Femur (tissue), 1 donor: ENCODE results near the gene SAP30BP.

Source experiments
- DNase-seq: peaks from one replicate; pipeline ENCODE4 v3.0.0-alpha.2; 2017

Gene SAP30BP

DNA sequence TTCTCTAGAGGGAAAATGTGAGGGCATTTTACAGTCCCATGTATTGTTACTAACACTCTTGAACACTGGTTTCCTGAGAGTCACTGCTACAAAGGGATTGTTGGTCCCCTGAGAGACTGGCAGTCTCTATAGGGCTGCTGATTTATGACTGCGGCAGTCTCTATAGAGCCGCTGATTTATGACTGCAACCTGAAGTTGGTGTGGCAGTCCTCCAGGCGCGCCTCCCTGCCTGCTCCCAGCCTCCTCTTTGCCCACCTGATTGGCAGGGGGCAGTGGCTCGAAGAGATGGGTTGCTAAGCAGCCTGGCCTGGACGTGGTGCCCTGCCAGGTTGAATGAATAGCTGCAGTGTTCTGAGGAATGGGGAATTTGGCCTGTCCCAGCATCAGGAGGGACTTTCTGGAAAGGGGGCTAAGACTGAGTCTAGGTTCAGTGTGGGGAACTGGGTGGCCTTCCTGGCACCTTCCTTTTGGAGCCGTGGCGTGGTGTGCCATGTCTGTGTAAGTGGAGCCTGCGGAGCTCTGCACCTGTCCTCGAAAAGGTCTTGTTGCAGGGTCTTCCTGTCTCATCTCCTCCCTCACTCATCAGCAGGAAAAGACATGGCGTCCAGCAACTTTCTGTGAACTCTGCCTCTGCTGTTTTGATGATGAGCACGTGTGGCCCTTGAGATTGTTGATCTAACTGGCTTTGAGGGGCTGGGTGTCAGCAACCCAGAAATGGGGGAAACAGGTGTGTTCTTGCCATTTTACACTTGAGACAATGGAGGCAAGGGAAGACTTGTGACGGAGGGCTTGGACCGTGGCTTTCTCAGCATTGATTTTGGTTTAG is 24.9 kb downstream of the SAP30BP start:
- peak; percentile 71 for DNase-seq

DNA sequence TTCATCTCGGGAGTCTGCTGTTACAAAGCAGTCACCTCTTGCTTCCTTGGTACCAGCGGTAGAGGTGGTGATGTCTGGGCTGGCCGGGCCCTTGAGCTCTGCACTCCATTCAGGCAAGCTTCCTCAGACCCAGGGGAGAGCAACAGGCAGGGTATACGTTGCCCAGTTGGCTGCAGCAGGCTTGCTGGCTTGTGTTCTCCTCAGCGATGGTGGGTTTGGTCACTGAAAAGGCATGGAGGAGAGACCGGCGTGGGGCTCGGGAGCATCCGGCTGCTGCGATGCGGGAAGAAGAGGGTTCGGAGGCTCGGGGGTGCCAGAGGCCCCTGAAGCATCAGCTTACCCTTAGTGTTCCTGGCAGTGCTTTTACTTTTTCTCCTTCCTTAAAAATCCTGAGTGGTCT is 25.8 kb downstream of the SAP30BP start:
- DNase-seq, result no peak

GRCh38 chr17:75693500-75694481 is 26.7 kb downstream of the SAP30BP start:
- peak; percentile 80 for DNase-seq

GRCh38 chr17:75694536-75694935 is 27.4 kb downstream of the SAP30BP start:
- no peak for DNase-seq

- DNase-seq, result no peak
Measured at GRCh38 chr17:75695141-75695829, 28.1 kb downstream of the SAP30BP start.

- DNase-seq, result peak; percentile 79
Measured at GRCh38 chr17:75695830-75696271, 28.7 kb downstream of the SAP30BP start.

GRCh38 chr17:75697651-75698291 is 30.6 kb downstream of the SAP30BP start:
- DNase-seq, result no peak

- DNase-seq, result no peak
Measured at GRCh38 chr17:75698659-75699058, 31.5 kb downstream of the SAP30BP start.

DNA sequence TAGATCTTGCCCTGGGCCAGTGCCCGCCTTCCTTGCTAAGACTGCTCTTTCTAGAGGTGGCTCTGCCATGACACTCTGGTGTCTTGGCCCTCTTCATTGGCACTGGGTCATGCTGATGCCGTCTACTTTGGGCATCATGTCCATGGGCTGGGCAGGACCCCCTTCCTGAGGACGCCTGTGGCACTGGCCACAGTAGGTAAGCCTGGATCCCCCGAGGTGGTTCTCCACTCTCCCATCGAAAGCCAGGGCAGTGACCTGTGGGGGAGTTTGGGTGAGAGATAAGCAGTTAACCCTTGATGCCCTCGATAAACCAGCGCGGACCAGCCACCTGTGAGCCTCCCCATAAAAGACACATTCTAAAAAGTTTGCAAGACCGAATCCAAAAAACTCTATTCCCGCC is 34.1 kb downstream of the SAP30BP start:
- DNase-seq, result no peak

GRCh38 chr17:75703191-75703590 is 36.1 kb downstream of the SAP30BP start:
- DNase-seq, result no peak

GRCh38 chr17:75703591-75703990 is 36.5 kb downstream of the SAP30BP start:
- no peak for DNase-seq

- no peak for DNase-seq
Measured at GRCh38 chr17:75704963-75705875, 38.1 kb downstream of the SAP30BP start.

GRCh38 chr17:75706042-75706728 is 39.0 kb downstream of the SAP30BP start:
- DNase-seq, result no peak

GRCh38 chr17:75707079-75707571 is 40.0 kb downstream of the SAP30BP start:
- DNase-seq, result no peak

GRCh38 chr17:75712446-75712845 is 45.3 kb downstream of the SAP30BP start:
- DNase-seq, result no peak

DNA sequence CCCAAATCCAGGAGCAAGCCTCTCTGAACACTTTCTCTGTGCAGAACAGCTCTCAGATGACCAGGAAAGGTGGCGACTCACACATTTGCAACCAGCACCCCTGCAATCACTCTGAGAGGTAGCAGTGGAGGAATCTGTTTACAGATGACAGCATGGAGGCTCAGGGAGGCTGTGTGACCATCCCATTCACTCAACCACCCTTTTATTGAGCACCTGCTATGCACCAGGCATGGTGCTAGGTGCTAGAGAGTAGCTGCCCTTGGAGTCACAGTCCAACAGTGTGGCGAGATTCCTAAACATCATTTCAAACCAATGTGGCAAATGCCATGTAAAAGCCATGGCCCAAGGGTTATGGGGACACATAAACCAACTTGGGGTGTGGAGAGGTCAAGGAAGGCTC is 52.6 kb downstream of the SAP30BP start:
- DNase-seq, result no peak

- DNase-seq, result peak; percentile 47
Measured at GRCh38 chr17:75720656-75721462, 53.7 kb downstream of the SAP30BP start, which contains the start of gene ITGB4. TSS of gene ITGB4 (plus strand) at chr17:75721459. CDS start at chr17:75724704, 3,245 bp downstream.

- no peak for DNase-seq
Measured at GRCh38 chr17:75721463-75722011, 54.4 kb downstream of the SAP30BP start.

DNA sequence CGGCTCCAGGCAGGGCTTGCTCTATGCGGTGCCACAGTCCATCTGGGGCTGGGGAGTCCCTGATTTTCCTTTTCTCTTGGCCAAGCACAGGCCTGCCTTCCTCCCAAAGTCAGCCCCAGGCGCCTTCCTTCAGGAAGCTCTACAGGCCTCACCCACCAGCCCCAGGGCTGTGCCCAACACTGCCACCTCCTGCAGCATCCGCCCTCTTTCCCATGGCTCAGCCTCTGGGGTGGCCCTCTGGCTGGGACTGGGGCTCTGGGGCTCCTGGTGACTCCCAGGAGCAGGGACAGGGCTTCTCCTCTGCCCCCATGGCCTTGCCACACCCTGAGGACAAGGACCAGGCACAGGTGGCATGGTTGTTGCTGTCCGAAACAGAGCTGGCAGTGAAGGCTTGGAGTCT is 54.9 kb downstream of the SAP30BP start:
- no peak for DNase-seq
